ENCODE data around the gene MYRIP.

The MYRIP gene

GRCh38 chr3:40186508-40186907 is 377.1 kb downstream of the MYRIP start:
- DNase-seq (ENCODE audit: low read depth in 3 of 3) = no peak

GRCh38 chr3:40187945-40188344 is 378.5 kb downstream of the MYRIP start:
- no peak for DNase-seq (ENCODE audit: low read depth in 3 of 3)

- no peak for DNase-seq (ENCODE audit: low read depth in 3 of 3)
Measured at GRCh38 chr3:40189118-40189517, 379.7 kb downstream of the MYRIP start.

- DNase-seq (ENCODE audit: low read depth in 3 of 3) = no peak
Measured at GRCh38 chr3:40190056-40190455, 380.6 kb downstream of the MYRIP start.

GRCh38 chr3:40191251-40191650 is 381.8 kb downstream of the MYRIP start:
- DNase-seq (ENCODE audit: low read depth in 3 of 3) = no peak

- peak in 2 of 3 experiments; percentile 32 to 54 for DNase-seq (ENCODE audit: low read depth in 3 of 3)
Measured at GRCh38 chr3:40191850-40192448, 382.5 kb downstream of the MYRIP start.

- DNase-seq (ENCODE audit: low read depth in 3 of 3) = no peak
Measured at GRCh38 chr3:40192628-40193027, 383.2 kb downstream of the MYRIP start.

- DNase-seq (ENCODE audit: low read depth in 3 of 3) = no peak
Measured at GRCh38 chr3:40196966-40197365, 387.6 kb downstream of the MYRIP start.

- no peak for DNase-seq (ENCODE audit: low read depth in 3 of 3)
Measured at GRCh38 chr3:40200692-40201316, 391.4 kb downstream of the MYRIP start.

- no peak for DNase-seq (ENCODE audit: low read depth in 3 of 3)
Measured at GRCh38 chr3:40201770-40202169, 392.4 kb downstream of the MYRIP start.

GRCh38 chr3:40206522-40206921 is 397.1 kb downstream of the MYRIP start:
- DNase-seq (ENCODE audit: low read depth in 3 of 3) = no peak

- no peak for DNase-seq (ENCODE audit: low read depth in 3 of 3)
Measured at GRCh38 chr3:40207796-40208195, 398.4 kb downstream of the MYRIP start.

- DNase-seq (ENCODE audit: low read depth in 3 of 3) = no peak
Measured at GRCh38 chr3:40208251-40208650, 398.8 kb downstream of the MYRIP start.

GRCh38 chr3:40211579-40211978 is 402.2 kb downstream of the MYRIP start:
- no peak for DNase-seq (ENCODE audit: low read depth in 3 of 3)

GRCh38 chr3:40213556-40213955 is 404.1 kb downstream of the MYRIP start:
- DNase-seq (ENCODE audit: low read depth in 3 of 3) = no peak

GRCh38 chr3:40215015-40215414 is 405.6 kb downstream of the MYRIP start:
- no peak for DNase-seq (ENCODE audit: low read depth in 3 of 3)

- DNase-seq (ENCODE audit: low read depth in 3 of 3) = no peak
Measured at GRCh38 chr3:40216471-40216870, 407.1 kb downstream of the MYRIP start.

GRCh38 chr3:40223856-40224255 is 414.4 kb downstream of the MYRIP start:
- DNase-seq (ENCODE audit: low read depth in 3 of 3) = no peak

GRCh38 chr3:40224796-40225515 is 415.5 kb downstream of the MYRIP start:
- DNase-seq (ENCODE audit: low read depth in 3 of 3) = no peak

- DNase-seq (ENCODE audit: low read depth in 3 of 3) = no peak
Measured at GRCh38 chr3:40226636-40227035, 417.2 kb downstream of the MYRIP start.

GRCh38 chr3:40228792-40229350 is 419.5 kb downstream of the MYRIP start:
- no peak for DNase-seq (ENCODE audit: low read depth in 3 of 3)

- DNase-seq (ENCODE audit: low read depth in 3 of 3) = no peak
Measured at GRCh38 chr3:40229386-40229785, 420.0 kb downstream of the MYRIP start.

GRCh38 chr3:40229963-40230362 is 420.6 kb downstream of the MYRIP start:
- no peak for DNase-seq (ENCODE audit: low read depth in 3 of 3)

Measured in stimulated activated CD4-positive, alpha-beta T cell treated with anti-CD3 and anti-CD28 coated beads, TNF-alpha, amount 100 ng/mL, for 24 hours (primary cell).